Panc1 (cell line): Measurements from ENCODE around the gene SUZ12. TPM values are rescaled to one million over a fixed set of nuclear protein-coding genes. Genes with fewer than 3 reads are reported as not detected.
"Not testable (repeated sequence)": the region's sequence is repeated elsewhere in the genome, so short reads cannot be mapped to it uniquely, and the experiment has no call there.

Experiments used
- ATAC-seq: fragments of 200-7000 bp; cut with Tn5 transposase; 2 replicates; pipeline ENCODE4 v1.9.1; 2020; ENCODE audit warnings: mild to moderate bottlenecking, moderate library complexity
- BruUV-seq: library from RNA; stranded (reverse); fragments of 400-500 nt; replicated peaks from 2 replicates; lab custom pipeline; 2021; lab: Mats Ljungman, UMichigan
- CTCF ChIA-PET: fragments of 300-600 bp; sonication (Branson Sonifier 250); formaldehyde crosslinking; loops from one replicate; lab custom pipeline; 2022; ENCODE audit warnings: antibody characterized with exemption; lab: Charles Lee
- POLR2A ChIA-PET: fragments of 300-600 bp; sonication (Branson Sonifier 250); formaldehyde crosslinking; loops from one replicate; lab custom pipeline; 2022; ENCODE audit warnings: antibody characterized with exemption; lab: Charles Lee
- DNase-seq: peaks from one replicate; pipeline ENCODE4 v3.0.0-alpha.2; 2010; ENCODE audit warnings: low read depth, low spot score
- H3K27ac ChIP-seq: 2 replicates; pipeline ENCODE4 v1.5.1; 2011; ENCODE audit warnings: mild to moderate bottlenecking, low read length, inconsistent platforms
- H3K27me3 ChIP-seq: fragments of 200-500 bp; sonication (Bioruptor generic); 2 replicates; pipeline ENCODE4 v1.6.0; 2014; ENCODE audit warnings: low read length, inconsistent platforms; ENCODE audit not compliant: control insufficient read depth, insufficient read depth
- H3K36me3 ChIP-seq: fragments of 200-500 bp; sonication (Bioruptor generic); 2 replicates; pipeline ENCODE4 v1.5.1; 2014; ENCODE audit warnings: inconsistent platforms, mild to moderate bottlenecking, low read length, moderate library complexity; ENCODE audit not compliant: control insufficient read depth, insufficient read depth
- H3K4me1 ChIP-seq: 2 replicates; pipeline ENCODE4 v1.5.1; 2011; ENCODE audit warnings: inconsistent platforms, mild to moderate bottlenecking, low read length, moderate library complexity; ENCODE audit not compliant: control insufficient read depth, insufficient read depth
- H3K4me3 ChIP-seq, 2 experiments: 2 replicates each; pipeline ENCODE4 v1.5.1; 2011 to 2012; ENCODE audit warnings: low read depth in 2 of 2, low read length in 2 of 2, mild to moderate bottlenecking in 2 of 2, inconsistent platforms in 1 of 2, moderate library complexity in 1 of 2
- H3K9me3 ChIP-seq: fragments of 200-500 bp; sonication (Bioruptor generic); 2 replicates; pipeline ENCODE4 v1.5.1; 2014; ENCODE audit warnings: low read depth, mild to moderate bottlenecking, inconsistent platforms, low read length, moderate library complexity; ENCODE audit not compliant: control insufficient read depth, insufficient read depth
- CTCF ChIP-seq: fragments of 450-650 bp; IDR thresholded peaks from 2 replicates; pipeline ENCODE4 v1.5.1; 2017; ENCODE audit warnings: mild to moderate bottlenecking
- POLR2AphosphoS5 ChIP-seq: IDR thresholded peaks from 2 replicates; pipeline ENCODE4 v1.6.1; 2012; ENCODE audit warnings: mild to moderate bottlenecking, low read depth, low read length, moderate library complexity
- SIN3A ChIP-seq: IDR thresholded peaks from 2 replicates; pipeline ENCODE4 v1.6.1; 2012; ENCODE audit warnings: low read depth, mild to moderate bottlenecking, low read length, moderate library complexity, borderline replicate concordance; ENCODE audit not compliant: insufficient read depth
- TCF7L2 ChIP-seq: IDR thresholded peaks from 2 replicates; pipeline ENCODE4 v1.6.1; 2011; ENCODE audit warnings: mild to moderate bottlenecking, low read depth, low read length, inconsistent platforms
- in situ Hi-C: cut with HindIII; loops from 2 replicates; pipeline ENCODE4 v1.10.0; 2016; ENCODE audit warnings: low sequenced_read_pairs, low pct_unique_long_range_greater_than_20kb
- intact Hi-C: fragments of 100-400 bp; cut with micrococcal nuclease; formaldehyde crosslinking; loops from one replicate; pipeline ENCODE4 v1.10.0; 2022; ENCODE audit not compliant: unreplicated experiment
- total RNA-seq: library from RNA; stranded (reverse); gene quantifications from one replicate; pipeline ENCODE4 v1.2.1, GENCODE V29; 2021; ENCODE audit not compliant: unreplicated experiment
- TF ChIP-seq, protein P1 (sequence below), 2 experiments: IDR thresholded peaks; 2 replicates each; pipeline ENCODE4 v1.6.1; 2011 to 2012; ENCODE audit warnings: low read depth in 2 of 2, control low read depth in 1 of 2, low read length in 1 of 2, mild to moderate bottlenecking in 1 of 2, moderate library complexity in 1 of 2; ENCODE audit not compliant: insufficient read depth in 1 of 2

Gene SUZ12
- total RNA-seq, 1 experiment from 2014 or later: 68.3 TPM

DNA sequence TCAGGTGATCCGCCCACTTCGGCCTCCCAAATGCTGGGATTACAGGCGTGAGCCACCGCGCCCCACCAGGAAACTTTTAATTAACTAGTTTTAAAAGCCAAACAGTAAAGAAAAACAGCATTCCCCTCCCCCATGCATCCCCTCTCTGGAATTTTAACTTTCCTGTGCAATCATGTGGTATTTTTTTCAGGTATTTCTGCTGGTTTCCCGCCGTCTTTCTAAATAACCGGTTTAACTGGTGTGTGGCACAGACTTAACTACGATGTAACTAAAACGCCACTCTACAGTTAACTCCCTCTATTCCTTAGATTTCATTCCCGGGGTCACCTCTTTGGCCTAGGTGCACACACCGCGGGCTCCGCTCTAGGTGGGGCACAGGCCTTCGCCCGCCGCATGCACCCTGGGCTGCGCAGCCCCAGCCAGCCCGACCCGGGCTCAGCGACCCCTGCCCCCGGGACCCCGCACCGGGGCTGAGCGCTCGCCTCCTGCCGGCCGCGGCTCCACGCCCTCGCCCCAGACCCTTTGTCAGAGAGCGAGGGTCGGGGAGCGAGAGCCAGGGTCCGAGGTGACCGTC lies 20.2 kb upstream of the SUZ12 start:
- Histone ChIP-seq H3K9me3 (no peaks in the 10 kb centered on the region), H3K36me3 (no peaks in the 10 kb centered on the region), H3K27ac (no peak overlapping the region), H3K27me3 (no peaks in the 10 kb centered on the region), H3K4me3 (no peak overlapping the region), H3K4me1 (no peaks in the 10 kb centered on the region)
- intact Hi-C loops (no loop called here), in situ Hi-C loops (no loop called here)
- ChIA-PET POLR2A (interaction anchor here (0.6 kb wide), 1 partner anchor 30 kb away, joined by 7 read pairs; no protein-coding TSS in a partner anchor), CTCF (no interaction called here)
- DNase-seq (no peak), ATAC-seq (no peak)
- TF ChIP-seq POLR2AphosphoS5 (no peak), CTCF (no peak), SIN3A (no peak), TCF7L2 (no peak)
- TF ChIP-seq, protein P1, sequence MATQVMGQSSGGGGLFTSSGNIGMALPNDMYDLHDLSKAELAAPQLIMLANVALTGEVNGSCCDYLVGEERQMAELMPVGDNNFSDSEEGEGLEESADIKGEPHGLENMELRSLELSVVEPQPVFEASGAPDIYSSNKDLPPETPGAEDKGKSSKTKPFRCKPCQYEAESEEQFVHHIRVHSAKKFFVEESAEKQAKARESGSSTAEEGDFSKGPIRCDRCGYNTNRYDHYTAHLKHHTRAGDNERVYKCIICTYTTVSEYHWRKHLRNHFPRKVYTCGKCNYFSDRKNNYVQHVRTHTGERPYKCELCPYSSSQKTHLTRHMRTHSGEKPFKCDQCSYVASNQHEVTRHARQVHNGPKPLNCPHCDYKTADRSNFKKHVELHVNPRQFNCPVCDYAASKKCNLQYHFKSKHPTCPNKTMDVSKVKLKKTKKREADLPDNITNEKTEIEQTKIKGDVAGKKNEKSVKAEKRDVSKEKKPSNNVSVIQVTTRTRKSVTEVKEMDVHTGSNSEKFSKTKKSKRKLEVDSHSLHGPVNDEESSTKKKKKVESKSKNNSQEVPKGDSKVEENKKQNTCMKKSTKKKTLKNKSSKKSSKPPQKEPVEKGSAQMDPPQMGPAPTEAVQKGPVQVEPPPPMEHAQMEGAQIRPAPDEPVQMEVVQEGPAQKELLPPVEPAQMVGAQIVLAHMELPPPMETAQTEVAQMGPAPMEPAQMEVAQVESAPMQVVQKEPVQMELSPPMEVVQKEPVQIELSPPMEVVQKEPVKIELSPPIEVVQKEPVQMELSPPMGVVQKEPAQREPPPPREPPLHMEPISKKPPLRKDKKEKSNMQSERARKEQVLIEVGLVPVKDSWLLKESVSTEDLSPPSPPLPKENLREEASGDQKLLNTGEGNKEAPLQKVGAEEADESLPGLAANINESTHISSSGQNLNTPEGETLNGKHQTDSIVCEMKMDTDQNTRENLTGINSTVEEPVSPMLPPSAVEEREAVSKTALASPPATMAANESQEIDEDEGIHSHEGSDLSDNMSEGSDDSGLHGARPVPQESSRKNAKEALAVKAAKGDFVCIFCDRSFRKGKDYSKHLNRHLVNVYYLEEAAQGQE (IDR thresholded peaks at IDR 0.05; ENCODE audit: insufficient read depth in 1 of 2, low read depth in 2 of 2, low read length in 1 of 2): no peak
- no TSS peak for BruUV-seq

- no peaks in the 10 kb centered on the region for H3K36me3 ChIP-seq
- no peaks in the 10 kb centered on the region for H3K9me3 ChIP-seq
- in situ Hi-C loops (no loop called here), intact Hi-C loops (no loop called here)
- no peaks in the 10 kb centered on the region for H3K4me1 ChIP-seq
- ChIA-PET POLR2A (interaction anchor here (0.6 kb wide), 1 partner anchor 29 kb away, joined by 7 read pairs; no protein-coding TSS in a partner anchor), CTCF (interaction anchor here (0.7 kb wide), 1 partner anchor 482 kb away, joined by 4 read pairs; no protein-coding TSS in a partner anchor)
- H3K27me3 ChIP-seq: no peaks in the 10 kb centered on the region
- H3K4me3 ChIP-seq: no peak overlapping the region
- H3K27ac ChIP-seq: no peak overlapping the region
- TF ChIP-seq SIN3A (no peak), CTCF (no peak), POLR2AphosphoS5 (no peak), TCF7L2 (no peak)
- TF ChIP-seq, protein P1 (IDR thresholded peaks at IDR 0.05; ENCODE audit: insufficient read depth in 1 of 2, low read depth in 2 of 2, low read length in 1 of 2): no peak
- DNase-seq: no peak
- BruUV-seq: no TSS peak
- ATAC-seq: no peak
Observed at GRCh38 chr17:31917065-31917529, 19.7 kb upstream of the SUZ12 start.

DNA sequence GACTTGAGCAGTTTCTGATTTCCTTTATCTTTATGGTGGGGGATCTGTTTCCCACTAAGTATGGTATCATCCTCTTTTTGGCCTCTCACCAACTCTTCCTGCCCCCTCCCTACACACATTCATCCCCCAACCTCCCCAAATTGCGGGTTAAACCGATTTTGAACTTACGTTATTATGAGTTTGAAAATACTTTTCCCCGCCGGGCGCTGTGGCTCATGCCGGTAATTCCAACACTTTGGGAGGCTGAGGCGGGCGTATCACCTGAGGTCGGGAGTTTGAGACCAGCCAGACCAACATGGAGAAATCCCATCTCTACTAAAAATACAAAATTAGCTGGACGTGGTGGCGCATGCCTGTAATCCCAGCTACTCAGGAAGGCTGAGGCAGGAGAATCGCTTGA lies 19.1 kb upstream of the SUZ12 start:
- in situ Hi-C loops, H3K4me3 ChIP-seq, DNase-seq, BruUV-seq, ATAC-seq, intact Hi-C loops, POLR2A ChIA-PET, H3K9me3 ChIP-seq, H3K36me3 ChIP-seq, H3K27ac ChIP-seq, H3K4me1 ChIP-seq, H3K27me3 ChIP-seq: not testable (repeated sequence)
- CTCF ChIA-PET: interaction anchor here (0.7 kb wide), 1 partner anchor 483 kb away, joined by 4 read pairs; no protein-coding TSS in a partner anchor
